ENCODE results near the gene ARID4B. TPM values are rescaled to one million over a fixed set of nuclear protein-coding genes. Genes with fewer than 3 reads are reported as not detected.

The ARID4B gene
- total RNA-seq, 1 experiment from 2014 or later = 34.0 TPM

DNA sequence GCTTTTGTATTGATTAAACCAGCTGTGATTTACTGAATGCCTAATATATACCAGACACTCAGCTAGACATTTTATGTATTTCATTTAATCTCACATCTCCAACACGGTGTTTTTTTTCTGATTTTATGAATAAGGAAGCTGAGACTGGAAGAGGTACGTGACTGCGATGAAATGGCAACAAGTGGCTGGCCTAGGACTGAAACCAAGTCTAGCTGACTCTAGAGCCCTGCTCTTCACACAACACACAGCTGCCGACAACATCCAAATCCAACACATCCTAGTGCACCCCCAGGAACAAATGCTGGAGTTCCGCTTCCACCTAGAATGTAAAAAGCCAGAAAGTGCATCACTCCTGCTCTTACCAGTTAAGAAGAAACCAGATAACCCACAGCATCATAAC is 188.7 kb downstream of the ARID4B start:
- H4K8ac ChIP-seq (replicated peaks; ENCODE audit: insufficient read length, low read depth, low read length) = no peak overlapping the region
- H3K4me1 ChIP-seq (ENCODE audit: insufficient read depth, low read length) = no peaks in the 10 kb centered on the region
- no peaks in the 10 kb centered on the region for H3K9me3 ChIP-seq (ENCODE audit: control insufficient read depth, low read depth, low read length)
- no peak overlapping the region for H3T11ph ChIP-seq (ENCODE audit: low read length)
- H3K14ac ChIP-seq (ENCODE audit: insufficient read depth, low read length) = no peak overlapping the region
- H3K23ac ChIP-seq (ENCODE audit: insufficient read length, low read depth, low read length) = no peak overlapping the region
- H2BK20ac ChIP-seq (ENCODE audit: low read depth, low read length, poor library complexity, severe bottlenecking) = no peak overlapping the region
- H3K27ac ChIP-seq (ENCODE audit: insufficient read length, low read depth, low read length) = no peak overlapping the region
- H3K4me3 Mint-ChIP-seq = no peak overlapping the region
- H2BK120ac ChIP-seq (ENCODE audit: low read depth, low read length, poor library complexity, severe bottlenecking) = no peak overlapping the region
- no peak overlapping the region for H2BK15ac ChIP-seq (ENCODE audit: low read depth, low read length)
- H3K4me2 ChIP-seq (ENCODE audit: insufficient read depth, insufficient read length, low read length) = no peak overlapping the region
- no peak overlapping the region for H4K5ac ChIP-seq (ENCODE audit: insufficient read length, low read depth, low read length)
- no peak for DNase-seq
- no peak overlapping the region for H4K91ac ChIP-seq (ENCODE audit: insufficient read length, low read depth, low read length)
- peak overlapping the region in 1 of 3 experiments; percentile 64; a peak in 1 of 7 replicates for H3K27ac Mint-ChIP-seq
- no peak overlapping the region for H2BK5ac ChIP-seq (ENCODE audit: insufficient read length, low read length)
- no peaks in the 10 kb centered on the region for H3K27me3 Mint-ChIP-seq (ENCODE audit: low read depth)
- H3K9ac ChIP-seq (ENCODE audit: extremely low read depth, insufficient read length, low read length) = no peak overlapping the region
- no peak overlapping the region for H2BK12ac ChIP-seq (ENCODE audit: insufficient read length, low read depth, low read length)
- H3K18ac ChIP-seq (ENCODE audit: insufficient read length, low read depth, low read length) = no peak overlapping the region
- H3K9me3 Mint-ChIP-seq = no peaks in the 10 kb centered on the region; a peak in 1 of 5 replicates
- TF ChIP-seq, protein P1, sequence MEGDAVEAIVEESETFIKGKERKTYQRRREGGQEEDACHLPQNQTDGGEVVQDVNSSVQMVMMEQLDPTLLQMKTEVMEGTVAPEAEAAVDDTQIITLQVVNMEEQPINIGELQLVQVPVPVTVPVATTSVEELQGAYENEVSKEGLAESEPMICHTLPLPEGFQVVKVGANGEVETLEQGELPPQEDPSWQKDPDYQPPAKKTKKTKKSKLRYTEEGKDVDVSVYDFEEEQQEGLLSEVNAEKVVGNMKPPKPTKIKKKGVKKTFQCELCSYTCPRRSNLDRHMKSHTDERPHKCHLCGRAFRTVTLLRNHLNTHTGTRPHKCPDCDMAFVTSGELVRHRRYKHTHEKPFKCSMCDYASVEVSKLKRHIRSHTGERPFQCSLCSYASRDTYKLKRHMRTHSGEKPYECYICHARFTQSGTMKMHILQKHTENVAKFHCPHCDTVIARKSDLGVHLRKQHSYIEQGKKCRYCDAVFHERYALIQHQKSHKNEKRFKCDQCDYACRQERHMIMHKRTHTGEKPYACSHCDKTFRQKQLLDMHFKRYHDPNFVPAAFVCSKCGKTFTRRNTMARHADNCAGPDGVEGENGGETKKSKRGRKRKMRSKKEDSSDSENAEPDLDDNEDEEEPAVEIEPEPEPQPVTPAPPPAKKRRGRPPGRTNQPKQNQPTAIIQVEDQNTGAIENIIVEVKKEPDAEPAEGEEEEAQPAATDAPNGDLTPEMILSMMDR (conservative IDR thresholded peaks at IDR 0.05) = no peak
- H3K27me3 ChIP-seq (ENCODE audit: insufficient read depth, low read length) = no peaks in the 10 kb centered on the region
- no peak overlapping the region for H3K4ac ChIP-seq (ENCODE audit: low read depth, low read length)
- H3K79me2 ChIP-seq (ENCODE audit: insufficient read depth, low read length) = no peaks in the 10 kb centered on the region; the same call in 1 of the 2 replicates
- H2AK5ac ChIP-seq (ENCODE audit: insufficient read length, low read length) = no peak overlapping the region
- H3K56ac ChIP-seq (ENCODE audit: insufficient read length, low read depth, low read length) = no peak overlapping the region
- H3K79me1 ChIP-seq (ENCODE audit: insufficient read depth, low read depth, low read length, poor library complexity, severe bottlenecking) = peaks cover 2% of the 10 kb centered on the region
- H4K20me1 ChIP-seq (ENCODE audit: control insufficient read depth, insufficient read depth, insufficient read length) = no peaks in the 10 kb centered on the region
- no CpG with 5 or more reads among the region's 5 CpGs for WGBS (ENCODE audit: extremely low coverage, insufficient read length, low lambda C conversion rate)
- H2AFZ ChIP-seq (ENCODE audit: low read length) = no peak overlapping the region
- no peaks in the 10 kb centered on the region for H3K4me1 Mint-ChIP-seq
- no peaks in the 10 kb centered on the region for H3K23me2 ChIP-seq (ENCODE audit: insufficient read length, low read depth, low read length, poor library complexity, severe bottlenecking)
- peaks cover 66 to 94% (median 86%) of the 10 kb centered on the region in 3 experiments for H3K36me3 Mint-ChIP-seq (ENCODE audit: insufficient read depth in 1 of 3, low read depth in 3 of 3)

All from H9 (cell line).